IMR-90 (cell line): Measurements from ENCODE around the gene HDHD5. TPM values are rescaled to one million over a fixed set of nuclear protein-coding genes. Genes with fewer than 3 reads are reported as not detected.

Experiments
- ATAC-seq: fragments of 200-7000 bp; cut with Tn5 transposase; 2 replicates; pipeline ENCODE4 v1.9.1; 2020; ENCODE audit warnings: low read depth, mild to moderate bottlenecking, moderate library complexity
- BruUV-seq: library from RNA; stranded (reverse); fragments of 400-500 nt; replicated peaks from 2 replicates; lab custom pipeline; 2021; lab: Mats Ljungman, UMichigan
- CTCF ChIA-PET: fragments of 300-600 bp; formaldehyde crosslinking; extraction: SDS; loops from one replicate; lab custom pipeline; 2021; ENCODE audit warnings: antibody characterized with exemption; lab: Yijun Ruan, JAX
- POLR2A ChIA-PET: fragments of 300-600 bp; sonication (Branson Sonifier 250); formaldehyde crosslinking; loops from one replicate; lab custom pipeline; 2022; ENCODE audit warnings: antibody characterized with exemption; ENCODE audit not compliant: unreplicated experiment; lab: Charles Lee
- DNase-seq: peaks from one replicate; pipeline ENCODE4 v3.0.0; 2013
- H2AFZ ChIP-seq: replicated peaks from 2 replicates; pipeline ENCODE3; 2013; ENCODE audit warnings: low read length, mild to moderate bottlenecking; ENCODE audit not compliant: poor library complexity
- H2AK5ac ChIP-seq: 2 replicates; pipeline ENCODE4 v1.6.1; 2013; ENCODE audit warnings: low read depth, low read length, inconsistent platforms
- H2AK9ac ChIP-seq: replicated peaks from 2 replicates; pipeline ENCODE3; 2013; ENCODE audit warnings: mild to moderate bottlenecking, low read depth, low read length, moderate library complexity; ENCODE audit not compliant: poor library complexity
- H2BK120ac ChIP-seq: 2 replicates; pipeline ENCODE4 v1.6.1; 2013; ENCODE audit warnings: low read depth, low read length, inconsistent platforms
- H2BK15ac ChIP-seq: 3 replicates; pipeline ENCODE4 v1.6.1; 2013; ENCODE audit warnings: low read depth, low read length, inconsistent platforms
- H2BK20ac ChIP-seq: 2 replicates; pipeline ENCODE4 v1.6.1; 2013; ENCODE audit warnings: low read depth, mild to moderate bottlenecking, inconsistent platforms, low read length, moderate library complexity
- H2BK5ac ChIP-seq: 2 replicates; pipeline ENCODE4 v1.6.1; 2013; ENCODE audit warnings: mild to moderate bottlenecking, low read depth, low read length, inconsistent platforms; ENCODE audit not compliant: poor library complexity, severe bottlenecking
- H3K14ac ChIP-seq: replicated peaks from 2 replicates; pipeline ENCODE4 v1.6.1; 2013; ENCODE audit warnings: low read depth, low read length, inconsistent platforms
- H3K18ac ChIP-seq: 2 replicates; pipeline ENCODE4 v1.6.1; 2013; ENCODE audit warnings: low read depth, low read length, control low read depth
- H3K23ac ChIP-seq: 2 replicates; pipeline ENCODE4 v1.6.1; 2013; ENCODE audit warnings: low read depth, low read length, inconsistent platforms
- H3K27ac ChIP-seq: 2 replicates; pipeline ENCODE4 v1.5.1; 2013; ENCODE audit warnings: mild to moderate bottlenecking, control low read depth, low read length; ENCODE audit not compliant: insufficient read depth
- H3K27me3 ChIP-seq: 2 replicates; pipeline ENCODE4 v1.6.1; 2013; ENCODE audit warnings: low read length; ENCODE audit not compliant: control insufficient read depth, insufficient read depth
- H3K36me3 ChIP-seq: 2 replicates; pipeline ENCODE4 v1.6.1; 2013; ENCODE audit warnings: low read length, mixed read lengths; ENCODE audit not compliant: control insufficient read depth, insufficient read depth
- H3K4ac ChIP-seq: 2 replicates; pipeline ENCODE4 v1.6.1; 2013; ENCODE audit warnings: low read depth, low read length, inconsistent platforms
- H3K4me1 ChIP-seq: 2 replicates; pipeline ENCODE4 v1.6.1; 2013; ENCODE audit warnings: low read length, mixed read lengths; ENCODE audit not compliant: control insufficient read depth, insufficient read depth
- H3K4me2 ChIP-seq: 2 replicates; pipeline ENCODE4 v1.6.1; 2013; ENCODE audit warnings: low read depth, mild to moderate bottlenecking, control low read depth, low read length, moderate library complexity
- H3K4me3 ChIP-seq: 2 replicates; pipeline ENCODE4 v1.5.1; 2013; ENCODE audit warnings: low read depth, mild to moderate bottlenecking, control low read depth, low read length, moderate library complexity; ENCODE audit not compliant: insufficient read depth
- H3K56ac ChIP-seq: 2 replicates; pipeline ENCODE4 v1.6.1; 2013; ENCODE audit warnings: low read length, inconsistent platforms; ENCODE audit not compliant: insufficient read depth; ENCODE audit errors: extremely low read depth
- H3K79me1 ChIP-seq, 2 experiments: 2 replicates each; pipeline ENCODE4 v1.6.1; 2013; ENCODE audit warnings: low read length in 2 of 2, inconsistent platforms in 1 of 2, low read depth in 1 of 2
- H3K9ac ChIP-seq: 2 replicates; pipeline ENCODE4 v1.6.1; 2013; ENCODE audit warnings: low read depth, low read length, control low read depth
- H3K9me1 ChIP-seq: 2 replicates; pipeline ENCODE4 v1.6.1; 2013; ENCODE audit warnings: low read length, inconsistent platforms; ENCODE audit not compliant: insufficient read depth
- H3K9me3 ChIP-seq: 2 replicates; pipeline ENCODE4 v1.6.1; 2013; ENCODE audit warnings: low read length; ENCODE audit not compliant: control insufficient read depth, insufficient read depth
- H4K20me1 ChIP-seq: 2 replicates; pipeline ENCODE4 v1.6.1; 2013; ENCODE audit warnings: low read length, inconsistent platforms; ENCODE audit not compliant: insufficient read depth
- H4K5ac ChIP-seq: 2 replicates; pipeline ENCODE4 v1.6.1; 2013; ENCODE audit warnings: mild to moderate bottlenecking, low read depth, low read length, control low read depth
- H4K8ac ChIP-seq, 2 experiments: 2 replicates each; pipeline ENCODE4 v1.6.1; 2013; ENCODE audit warnings: low read depth in 2 of 2, low read length in 2 of 2, control low read depth in 1 of 2, inconsistent platforms in 1 of 2
- H4K91ac ChIP-seq: 2 replicates; pipeline ENCODE4 v1.6.1; 2013; ENCODE audit warnings: low read depth, low read length, inconsistent platforms; ENCODE audit not compliant: insufficient read depth
- BHLHE40 ChIP-seq: fragments of 150-350 bp; IDR thresholded peaks from 2 replicates; pipeline ENCODE4 v1.6.1; 2016; ENCODE audit warnings: mild to moderate bottlenecking, low read depth, low read length
- CEBPB ChIP-seq: IDR thresholded peaks from 2 replicates; pipeline ENCODE4 v1.6.1; 2012; ENCODE audit warnings: low read depth, low read length, improper control_type of control experiment
- WGBS, 2 experiments: methylation state at CpG; one replicate each; pipeline versions ENCODE4 v1.1.5 to v1.1.7; 2013; ENCODE audit warnings: missing lambda C conversion rate in 2 of 2; ENCODE audit not compliant: insufficient read length in 1 of 2; ENCODE audit errors: extremely low coverage in 2 of 2; 5-methylcytosine and 5-hydroxymethylcytosine counted together
- dilution Hi-C: fragments of 300-500 bp; cut with HindIII; formaldehyde crosslinking; loops from one replicate; pipeline ENCODE4 v1.14.3; 2018; ENCODE audit warnings: low sequenced_read_pairs; ENCODE audit not compliant: unreplicated experiment
- in situ Hi-C: fragments of 300-500 bp; cut with MboI; formaldehyde crosslinking; loops from 3 replicates; pipeline ENCODE4 v1.14.3; 2019; ENCODE audit warnings: low sequenced_read_pairs, inconsistent platforms, mixed read lengths
- intact Hi-C: fragments of 100-400 bp; cut with micrococcal nuclease; formaldehyde crosslinking; loops from 2 replicates; pipeline ENCODE4 v1.10.0; 2022
- polyA plus RNA-seq, 3 experiments: library from polyadenylated mRNA; depleted of rRNA; stranded (reverse); fragments of >200 nt; gene quantifications; 2 replicates each; pipeline ENCODE4 v1.2.3, GENCODE V29; 2012; ENCODE audit warnings: low replicate concordance in 1 of 3
- total RNA-seq: library from RNA; depleted of rRNA; stranded (reverse); fragments of >200 nt; gene quantifications from 2 replicates; pipeline ENCODE4 v1.2.3, GENCODE V29; 2012

HDHD5 gene
- total and polyA plus RNA-seq, 2 of the 4 experiments (the other 2 are of a cell fraction): 31.9 to 37.5 TPM

- POLR2A ChIA-PET: no interaction called here
- intact Hi-C loops: loop anchor here (1.0 to 2.0 kb wide), 2 partner anchors 12 to 75 kb away; partner anchors contain the start of gene IL17RA
- H4K5ac ChIP-seq: peak overlapping the region; percentile 53
These were observed 451 bp upstream of the HDHD5 start for GRCh38 chr22:17159504-17159951.

More at GRCh38 chr22:17159504-17159951, 451 bp upstream of the HDHD5 start:
- CTCF ChIA-PET: interaction anchor here (0.6 to 3.7 kb wide), 2 partner anchors 12 to 346 kb away, joined by 6 to 21 read pairs; no protein-coding TSS in a partner anchor
- BruUV-seq: no TSS peak
- peak overlapping the region; percentile 100 for H2AFZ ChIP-seq
- no peaks in the 10 kb centered on the region for H4K20me1 ChIP-seq
- H2BK15ac ChIP-seq: no peak overlapping the region
- TF ChIP-seq CEBPB (no peak), BHLHE40 (peak; percentile 89)
- no peaks in the 10 kb centered on the region for H3K9me3 ChIP-seq
- H3K79me1 ChIP-seq: peaks cover 15 to 26% of the 10 kb centered on the region in 2 experiments
- no peaks in the 10 kb centered on the region for H3K36me3 ChIP-seq
- H3K9ac ChIP-seq: peak overlapping the region; percentile 79
- ATAC-seq: peak; percentile 31
- H3K27ac ChIP-seq: peak overlapping the region; percentile 78
- dilution Hi-C loops (no loop called here), in situ Hi-C loops (no loop called here)
- H4K8ac ChIP-seq: peak overlapping the region; percentile 90 to 91
- H2BK120ac ChIP-seq: peak overlapping the region; percentile 32
- 10% methylated on average over 17 of the region's 35 CpGs; no CpG with 5 or more reads in 1 of the 2 experiments for WGBS, 2 experiments
- peak overlapping the region; percentile 72 for H4K91ac ChIP-seq
- H2BK20ac ChIP-seq: no peak overlapping the region
- peak overlapping the region; percentile 88 for H3K4me2 ChIP-seq
- no peak overlapping the region for H3K56ac ChIP-seq
- peak overlapping the region; percentile 92 for H2AK9ac ChIP-seq
- H3K18ac ChIP-seq: peak overlapping the region; percentile 17; the same call in 1 of the 2 replicates
- peak overlapping the region; percentile 52 for H3K4ac ChIP-seq
- H2AK5ac ChIP-seq: peak overlapping the region; percentile 36
- H2BK5ac ChIP-seq: peak overlapping the region; percentile 71
- peak; percentile 47 for DNase-seq
- peak overlapping the region; percentile 61 for H3K4me3 ChIP-seq
- H3K14ac ChIP-seq: peak overlapping the region; percentile 71
- H3K9me1 ChIP-seq: no peaks in the 10 kb centered on the region
- H3K4me1 ChIP-seq: peaks cover 4% of the 10 kb centered on the region; the same call in 1 of the 2 replicates
- H3K27me3 ChIP-seq: no peaks in the 10 kb centered on the region
- peak overlapping the region; percentile 41; the same call in 1 of the 2 replicates for H3K23ac ChIP-seq
